Prostate gland (tissue), 2 donors: ENCODE measurements around the gene FOLH1.
"Not testable (repeated sequence)": the region's sequence is repeated elsewhere in the genome, so short reads cannot be mapped to it uniquely, and the experiment has no call there.

Source experiments
- CTCF ChIP-seq, 4 experiments: fragments of 200-600 bp in 2 of 4; fragments of 450-650 bp in 2 of 4; sonication (generic) in 2 of 4; IDR thresholded peaks; 1 replicate in 3 of 4; 2 replicates in 1 of 4; pipeline ENCODE4 v1.5.1; 2016 to 2019; ENCODE audit warnings: antibody characterized with exemption in 4 of 4, mild to moderate bottlenecking in 2 of 4, moderate library complexity in 2 of 4
- POLR2AphosphoS5 ChIP-seq: sonication (generic); formaldehyde crosslinking; IDR thresholded peaks from one replicate; pipeline ENCODE4 v1.6.1; 2017; ENCODE audit warnings: antibody characterized with exemption

DNA sequence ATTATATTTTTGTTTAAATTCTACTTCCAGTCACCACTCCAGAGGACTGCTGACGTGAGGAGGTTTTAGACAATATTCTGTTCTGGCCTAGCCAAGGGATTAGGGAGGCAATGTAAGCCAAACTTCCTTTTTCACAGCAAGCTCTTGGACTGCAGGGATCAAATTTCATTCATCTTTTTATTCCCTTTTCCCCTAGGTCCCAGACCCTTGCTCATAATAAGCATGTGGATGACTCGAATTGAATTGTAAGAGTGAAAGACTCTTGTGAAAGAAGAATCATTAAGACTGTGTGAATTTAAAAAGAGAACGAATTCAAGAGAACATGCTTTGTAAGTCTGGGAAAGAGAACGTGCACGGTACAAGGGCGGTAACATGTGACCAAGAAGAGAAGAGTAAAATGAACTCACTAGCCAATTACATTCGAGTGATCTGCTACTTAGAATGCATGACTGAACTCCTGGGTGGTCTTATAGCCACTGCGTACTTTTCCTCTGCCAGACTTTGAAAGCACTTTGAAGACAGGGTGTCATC, 16.9 kb upstream of the FOLH1 start:
- not testable (repeated sequence) for TF ChIP-seq CTCF (IDR thresholded peaks at IDR 0.05); POLR2AphosphoS5
